ENCODE results near the gene SMYD3. TPM values are rescaled to one million over a fixed set of nuclear protein-coding genes. Genes with fewer than 3 reads are reported as not detected.

Gene SMYD3
- total RNA-seq, 1 donor from 2014 or later = 0.32 TPM

GRCh38 chr1:246157516-246157915, 349.6 kb downstream of the SMYD3 start:
- no peak for TF ChIP-seq CTCF (IDR thresholded peaks at IDR 0.05)
- no peaks in the 10 kb centered on the region for H3K27me3 ChIP-seq

GRCh38 chr1:246156847-246157246, 350.2 kb downstream of the SMYD3 start:
- peaks cover 0 to 4% of the 10 kb centered on the region in 2 donors for H3K4me1 ChIP-seq
- H3K27me3 ChIP-seq = no peaks in the 10 kb centered on the region
- DNase-seq (ENCODE audit: low spot score in 2 of 2) = no peak
- no peak overlapping the region for H3K27ac ChIP-seq
- intact Hi-C loops (cut with DNase I) = no loop called here
- H3K36me3 ChIP-seq = no peaks in the 10 kb centered on the region
- H3K4me3 ChIP-seq = no peak overlapping the region
- TF ChIP-seq CTCF (IDR thresholded peaks at IDR 0.05) = no peak
- no peaks in the 10 kb centered on the region for H3K9me3 ChIP-seq

More at GRCh38 chr1:246157516-246157915, 349.6 kb downstream of the SMYD3 start:
- H3K36me3 ChIP-seq = no peaks in the 10 kb centered on the region
- H3K4me1 ChIP-seq = peaks cover 0 to 4% of the 10 kb centered on the region in 2 donors
- no peak for DNase-seq (ENCODE audit: low spot score in 2 of 2)
- H3K4me3 ChIP-seq = no peak overlapping the region
- H3K27ac ChIP-seq = no peak overlapping the region
- H3K9me3 ChIP-seq = no peaks in the 10 kb centered on the region
- intact Hi-C loops (cut with DNase I) = no loop called here

- DNase-seq (ENCODE audit: low spot score in 2 of 2) = no peak
- Histone ChIP-seq H3K4me3 (no peak overlapping the region), H3K4me1 (peaks cover 0 to 4% of the 10 kb centered on the region in 2 donors), H3K36me3 (no peaks in the 10 kb centered on the region), H3K27ac (no peak overlapping the region), H3K9me3 (no peaks in the 10 kb centered on the region), H3K27me3 (no peaks in the 10 kb centered on the region)
- intact Hi-C loops (cut with DNase I) = no loop called here
- TF ChIP-seq CTCF (IDR thresholded peaks at IDR 0.05) = no peak
These were observed 351.2 kb downstream of the SMYD3 start for GRCh38 chr1:246155923-246156322.

- Histone ChIP-seq H3K9me3 (no peaks in the 10 kb centered on the region), H3K36me3 (no peaks in the 10 kb centered on the region), H3K4me3 (no peak overlapping the region), H3K4me1 (peaks cover 0 to 4% of the 10 kb centered on the region in 2 donors), H3K27ac (no peak overlapping the region), H3K27me3 (no peaks in the 10 kb centered on the region)
- TF ChIP-seq CTCF (IDR thresholded peaks at IDR 0.05) = no peak
- intact Hi-C loops (cut with DNase I) = no loop called here
- DNase-seq (ENCODE audit: low spot score in 2 of 2) = no peak
These were observed 353.3 kb downstream of the SMYD3 start for GRCh38 chr1:246153796-246154212.

GRCh38 chr1:246152986-246153431, 354.1 kb downstream of the SMYD3 start:
- Histone ChIP-seq H3K27me3 (no peaks in the 10 kb centered on the region), H3K4me1 (peaks cover 0 to 4% of the 10 kb centered on the region in 2 donors), H3K9me3 (no peaks in the 10 kb centered on the region), H3K4me3 (no peak overlapping the region), H3K36me3 (no peaks in the 10 kb centered on the region), H3K27ac (no peak overlapping the region)
- no peak for DNase-seq (ENCODE audit: low spot score in 2 of 2)
- intact Hi-C loops (cut with DNase I) = no loop called here
- no peak for TF ChIP-seq CTCF (IDR thresholded peaks at IDR 0.05)
